Measurements from ENCODE around the gene VWA3B. TPM values are rescaled to one million over a fixed set of nuclear protein-coding genes. Genes with fewer than 3 reads are reported as not detected.
"Not testable (repeated sequence)": the region's sequence is repeated elsewhere in the genome, so short reads cannot be mapped to it uniquely, and the experiment has no call there.

Gene VWA3B
- total RNA-seq, 1 donor from 2014 or later: under 0.01 TPM

DNA sequence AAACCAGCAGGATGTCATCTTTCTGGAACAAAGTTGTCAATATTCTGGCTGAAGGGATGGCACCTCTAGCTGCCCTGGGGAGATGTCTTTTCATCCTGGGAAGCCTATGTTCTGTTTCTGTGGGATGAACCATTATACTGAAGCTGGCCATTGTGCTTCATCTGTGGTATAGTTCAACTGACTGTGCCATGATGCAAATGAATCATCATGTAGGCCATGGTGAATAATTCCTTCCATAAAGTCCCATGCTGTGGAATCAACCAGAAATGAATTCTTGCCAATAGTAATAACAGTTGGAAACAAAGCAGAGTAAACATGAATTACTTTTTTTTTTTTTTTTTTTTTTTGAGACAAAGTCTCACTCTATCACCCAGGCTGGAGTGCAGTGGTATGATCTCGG, 195.1 kb downstream of the VWA3B start:
- FAIRE-seq (no peak), DNase-seq (ENCODE audit: low spot score in 2 of 2) (no peak)

DNA sequence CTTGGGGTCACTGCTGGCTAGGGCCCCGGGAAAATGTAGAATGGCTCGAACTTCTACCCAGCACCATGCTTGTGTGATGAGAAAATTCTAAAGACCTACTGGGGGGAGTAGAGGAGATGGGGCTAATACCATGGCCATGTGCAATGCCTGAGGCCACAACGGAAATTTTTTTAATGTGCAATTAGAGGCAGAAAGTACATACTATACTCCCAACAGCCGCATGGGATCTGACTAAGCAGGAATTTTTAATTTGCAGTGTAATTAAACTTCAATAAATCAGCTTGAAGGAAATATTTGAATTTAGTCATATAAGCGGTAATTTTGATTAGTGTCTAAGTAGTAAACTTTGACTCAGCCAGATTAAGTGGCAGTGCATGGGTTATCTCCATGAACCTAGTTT, 206.1 kb downstream of the VWA3B start:
- DNase-seq (ENCODE audit: low spot score in 2 of 2) (no peak), FAIRE-seq (no peak)

DNA sequence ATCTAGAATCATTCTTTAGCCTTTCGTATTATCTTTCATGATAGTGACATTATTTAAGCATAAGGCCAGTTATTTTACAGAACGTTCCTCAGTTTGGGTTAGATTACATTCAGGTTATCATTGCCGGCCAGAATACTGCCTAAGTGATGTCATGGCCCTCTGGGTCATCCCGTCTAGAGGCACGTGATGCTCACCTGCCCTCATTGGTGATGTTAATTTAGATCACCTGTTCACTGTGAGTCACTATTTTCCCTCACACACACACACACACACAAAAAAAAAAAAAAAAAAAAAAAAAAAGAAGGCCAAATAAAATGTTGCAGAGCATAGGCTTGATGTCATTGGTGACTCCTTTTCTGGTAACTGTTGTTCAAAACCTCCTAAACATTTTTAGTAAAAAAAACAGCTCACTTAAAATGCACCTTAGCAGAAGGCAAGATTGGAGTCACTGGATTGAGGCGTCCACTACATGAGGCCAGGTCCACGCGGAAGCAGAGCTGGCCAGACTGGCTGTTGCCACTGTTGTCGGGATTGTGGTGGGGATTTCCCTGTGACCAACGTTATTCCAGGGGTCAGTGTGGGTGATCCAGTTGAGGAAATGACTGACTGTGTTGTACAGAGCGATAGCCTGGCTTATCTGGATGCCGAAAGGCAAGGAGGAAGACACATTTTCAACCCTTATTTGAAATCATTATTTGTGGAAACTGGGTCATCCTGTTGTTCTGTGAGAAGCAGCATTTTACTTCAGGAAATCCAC, 207.1 kb downstream of the VWA3B start:
- no peak for DNase-seq (ENCODE audit: low spot score in 2 of 2)
- no peak for FAIRE-seq

DNA sequence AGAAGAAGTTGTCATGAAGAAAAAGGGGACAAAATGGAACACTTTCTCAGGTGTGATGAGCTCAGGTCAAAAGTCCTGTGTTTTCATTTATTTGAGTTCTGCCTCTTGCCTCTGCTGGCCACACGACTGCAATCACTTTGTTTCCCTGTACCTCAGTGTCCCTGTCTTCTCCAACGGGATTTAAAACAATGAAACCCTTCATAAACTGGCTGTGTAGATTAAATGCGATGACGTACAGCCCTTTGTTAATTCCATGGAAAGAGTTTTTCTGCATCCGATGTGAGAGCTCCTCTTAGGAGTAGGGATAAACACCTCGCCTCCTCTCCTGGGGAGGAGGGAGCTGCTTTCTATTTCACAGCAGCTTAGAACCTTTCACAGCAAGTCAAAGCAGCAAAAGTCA, 207.7 kb downstream of the VWA3B start:
- DNase-seq (ENCODE audit: low spot score in 2 of 2) (no peak), FAIRE-seq (no peak)

DNA sequence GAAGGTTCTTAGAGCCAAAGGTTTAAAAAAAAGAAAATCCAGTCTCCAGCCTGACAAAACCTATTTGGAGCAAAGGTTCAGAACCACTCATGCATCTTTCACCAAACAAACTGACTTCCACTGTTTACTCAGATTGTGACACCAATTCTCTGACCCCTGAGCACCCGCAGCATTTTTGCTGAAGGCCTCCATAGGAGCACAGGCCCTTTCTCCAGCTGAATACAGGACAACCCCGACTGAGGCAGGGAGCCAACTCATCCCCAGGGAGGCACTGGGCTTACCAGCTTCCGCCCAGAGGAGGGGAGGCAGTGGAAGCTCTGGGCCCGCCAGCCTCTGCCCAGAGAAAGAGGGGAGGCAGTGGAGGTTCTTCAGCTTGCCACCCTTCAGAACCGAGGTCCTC, 208.3 kb downstream of the VWA3B start:
- DNase-seq (ENCODE audit: low spot score in 2 of 2): no peak
- no peak for FAIRE-seq

DNA sequence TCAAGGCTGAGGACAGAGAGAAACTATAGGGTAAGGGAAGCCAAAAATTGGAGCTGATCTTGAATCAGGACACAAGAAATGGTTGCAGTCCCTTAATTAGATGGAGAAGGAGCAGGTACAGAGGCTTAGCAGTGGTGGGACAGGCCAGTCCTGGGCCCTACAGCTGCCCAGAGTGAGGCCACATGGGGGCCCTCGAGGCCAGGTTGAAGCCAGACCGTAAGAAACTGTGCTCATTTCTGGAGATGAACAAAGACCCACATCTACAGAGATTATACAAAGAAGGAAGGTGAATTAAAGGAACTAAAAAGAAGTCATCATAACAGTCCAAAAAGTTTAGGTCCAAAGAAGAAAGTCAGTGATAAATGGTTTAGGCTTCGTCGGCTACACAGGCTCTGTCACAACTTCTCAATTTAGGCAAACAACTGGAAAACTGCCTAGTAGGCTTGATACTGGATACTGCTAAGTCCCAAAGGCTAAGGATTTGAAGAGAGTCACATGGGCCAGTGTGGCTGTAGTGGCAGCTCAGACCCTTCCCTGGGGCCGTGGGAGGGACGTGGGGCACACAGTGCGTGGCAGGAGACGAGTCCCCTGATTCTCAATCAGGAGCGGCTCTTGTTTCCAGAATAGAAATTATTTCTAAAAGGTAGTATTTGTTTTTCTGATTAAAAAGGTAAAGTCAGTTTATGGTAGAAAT, 208.9 kb downstream of the VWA3B start:
- DNase-seq (ENCODE audit: low spot score in 2 of 2) (no peak), FAIRE-seq (no peak)

DNA sequence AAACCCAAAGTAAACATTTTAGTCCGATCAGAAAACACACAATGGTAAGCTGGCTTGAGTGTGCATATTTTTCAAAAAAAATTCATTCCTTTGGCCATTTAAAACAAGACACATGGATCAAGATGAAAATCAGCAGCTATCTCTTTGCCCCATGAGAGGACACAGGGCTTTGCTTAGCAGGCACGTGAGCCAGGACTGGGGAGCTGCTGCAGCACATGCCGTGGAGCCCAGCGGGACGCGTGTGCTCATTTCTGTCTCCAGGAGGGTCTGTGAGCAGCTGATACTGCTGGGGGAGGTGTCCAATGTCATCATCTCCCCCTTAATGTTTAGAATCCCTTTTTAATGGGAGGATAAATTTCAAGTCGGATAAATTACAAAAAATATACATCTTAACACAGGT, 209.5 kb downstream of the VWA3B start:
- no peak for FAIRE-seq
- DNase-seq (ENCODE audit: low spot score in 2 of 2): no peak

DNA sequence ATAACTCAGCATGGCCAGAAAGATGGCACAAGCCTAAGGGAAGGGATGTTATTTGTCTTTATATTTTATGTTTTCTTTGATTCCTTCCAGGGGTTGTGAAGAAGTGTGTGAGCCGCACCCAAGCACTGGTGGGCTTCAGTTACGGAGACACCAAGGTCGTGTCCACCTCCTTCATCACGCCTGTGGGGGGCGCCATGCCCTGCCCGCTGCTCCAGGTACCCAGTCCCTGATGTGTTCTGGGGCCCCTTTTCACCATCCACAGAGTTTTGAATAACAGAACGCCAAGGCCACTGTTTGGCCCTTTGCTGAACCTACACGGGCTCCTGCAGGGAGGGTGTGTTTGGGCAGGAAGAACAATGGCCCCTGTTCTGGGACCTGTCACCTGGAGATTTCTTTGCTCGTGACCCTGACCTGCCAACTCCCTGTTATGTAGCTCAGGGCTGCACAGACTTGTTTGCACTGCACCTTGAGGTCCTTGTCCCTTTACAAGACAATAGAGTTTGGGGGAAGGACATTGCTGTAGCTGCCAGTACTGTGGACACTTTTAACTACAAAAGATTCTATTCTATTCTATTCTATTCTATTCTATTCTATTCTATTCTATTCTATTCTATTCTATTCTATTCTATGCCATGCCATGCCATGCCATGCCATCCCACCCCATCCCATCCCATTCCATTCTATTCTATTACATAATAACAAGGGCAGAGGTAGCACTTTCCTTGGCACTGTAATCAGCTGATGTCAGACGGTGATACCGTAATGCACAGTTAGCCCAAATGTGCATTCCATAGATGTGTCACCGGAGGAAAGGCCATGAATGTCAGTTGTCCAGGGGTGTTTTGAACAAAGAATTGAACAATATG, 211.1 kb downstream of the VWA3B start:
- no peak for FAIRE-seq

DNA sequence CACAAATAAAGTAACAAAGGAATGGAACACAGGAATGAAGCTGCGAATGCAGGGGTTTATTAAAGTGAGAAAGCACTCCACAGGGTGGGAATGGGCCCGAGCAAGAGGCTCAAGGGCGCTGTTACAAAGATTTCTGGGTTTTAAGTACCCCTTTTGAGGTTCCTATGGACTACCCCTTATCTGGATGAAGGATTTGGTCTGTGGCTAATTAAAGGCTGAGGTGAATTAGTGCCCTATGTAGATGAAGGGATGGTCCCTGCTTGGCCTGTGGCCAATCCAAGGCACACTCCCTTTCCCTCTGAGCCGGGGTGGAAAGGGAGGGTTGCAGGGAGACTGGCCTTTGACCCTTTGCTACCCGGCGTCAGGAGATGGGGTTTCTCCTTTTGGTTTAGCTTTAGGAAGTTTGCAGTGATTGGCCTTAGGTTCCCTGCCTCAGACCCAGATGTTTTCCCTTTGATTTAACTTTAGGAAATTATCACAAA, 211.8 kb downstream of the VWA3B start:
- no peak for DNase-seq (ENCODE audit: low spot score in 2 of 2)
- no peak for FAIRE-seq

More for the DNA sequence above, 211.1 kb downstream of the VWA3B start:
- DNase-seq (ENCODE audit: low spot score in 2 of 2): no peak

DNA sequence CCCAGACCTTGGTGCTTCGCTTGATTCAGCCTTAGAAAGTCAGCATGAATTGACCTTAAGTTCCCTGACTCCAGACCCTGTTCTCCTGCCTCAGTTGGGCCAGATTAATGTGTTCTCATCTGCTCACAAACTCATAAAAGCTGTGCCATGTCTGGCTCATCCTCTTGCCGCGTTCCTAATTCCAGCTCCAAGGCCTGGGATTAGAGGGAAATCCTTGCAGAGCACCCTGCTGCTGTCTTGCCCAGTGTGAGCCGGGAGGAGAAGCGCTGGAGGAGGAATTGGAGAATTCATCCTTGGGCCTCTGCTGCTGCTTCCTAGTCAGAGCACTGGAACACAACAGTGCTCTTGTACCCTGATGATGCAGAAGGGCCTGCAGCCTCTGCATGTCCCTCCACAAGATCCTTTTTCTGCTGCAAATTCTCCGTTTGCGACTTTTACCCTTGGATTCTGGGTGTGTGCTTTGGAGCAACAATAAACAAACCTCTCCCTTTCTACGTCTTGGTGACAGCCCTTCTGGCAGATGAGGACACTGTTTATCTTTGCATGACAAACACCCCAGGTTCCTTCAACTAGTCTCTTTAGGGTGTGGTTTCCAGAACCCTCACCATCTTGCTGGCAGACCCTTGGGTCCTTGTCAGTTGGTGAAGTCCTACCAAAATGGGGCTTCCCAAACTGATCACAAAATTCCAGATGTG, 212.4 kb downstream of the VWA3B start:
- FAIRE-seq: no peak
- no peak for DNase-seq (ENCODE audit: low spot score in 2 of 2)

DNA sequence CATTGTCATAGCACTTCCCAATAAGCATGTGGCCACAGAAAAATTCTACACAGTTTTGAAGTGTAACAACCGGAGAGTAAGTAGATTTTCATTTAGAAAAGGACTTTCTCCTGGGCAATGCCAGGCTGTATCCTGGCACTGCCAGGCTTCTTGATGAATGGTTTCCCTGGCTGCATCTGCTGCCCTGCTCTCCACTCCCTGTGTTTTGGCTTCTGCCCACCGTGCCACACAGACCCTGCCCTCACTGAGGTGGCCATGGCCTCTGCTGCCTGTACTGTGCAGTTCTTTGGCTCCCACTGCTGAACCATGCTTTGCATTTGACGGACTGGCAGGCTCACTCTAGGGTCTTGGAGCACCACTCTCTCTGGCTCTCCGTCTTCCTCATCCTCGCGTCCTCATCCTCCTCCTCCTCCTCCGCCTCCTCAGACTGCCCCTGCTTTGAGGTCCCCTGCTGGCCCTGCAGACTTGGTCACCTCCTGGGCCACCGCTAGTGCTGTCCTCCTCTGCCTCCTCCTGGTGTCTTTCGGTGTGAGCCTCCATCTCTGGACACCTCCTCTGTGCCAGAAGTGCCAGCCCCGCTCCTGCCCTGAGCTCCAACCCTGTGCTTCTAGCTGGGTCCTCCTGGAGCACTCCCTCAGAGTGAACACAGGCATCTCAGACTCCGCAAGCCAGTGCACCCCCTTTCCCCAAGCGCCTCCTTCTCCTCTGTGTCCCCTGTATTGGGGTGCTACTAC, 213.3 kb downstream of the VWA3B start:
- FAIRE-seq (no peak), DNase-seq (ENCODE audit: low spot score in 2 of 2) (peak in 1 of 2 donors; percentile 15)

DNA sequence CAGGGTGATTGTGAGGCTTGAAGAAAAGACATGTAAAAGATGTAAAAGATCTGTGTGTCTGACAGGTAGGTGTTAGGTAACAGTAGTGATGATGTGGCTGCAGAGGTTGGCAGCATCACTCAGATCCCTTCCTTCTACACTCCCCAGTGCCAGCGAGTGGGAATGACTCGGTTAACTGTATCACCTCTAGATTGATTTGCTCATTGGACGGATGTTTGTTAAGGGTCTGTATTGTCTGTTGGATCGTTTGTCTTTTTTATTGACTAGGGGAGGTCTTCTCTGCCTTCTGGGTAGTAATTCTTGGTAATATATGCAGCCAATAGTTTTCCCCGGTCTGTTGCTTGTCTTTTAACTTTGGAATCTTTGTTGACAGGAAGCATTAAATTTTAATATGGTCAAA, 214.5 kb downstream of the VWA3B start:
- FAIRE-seq (no peak), DNase-seq (ENCODE audit: low spot score in 2 of 2) (no peak)

DNA sequence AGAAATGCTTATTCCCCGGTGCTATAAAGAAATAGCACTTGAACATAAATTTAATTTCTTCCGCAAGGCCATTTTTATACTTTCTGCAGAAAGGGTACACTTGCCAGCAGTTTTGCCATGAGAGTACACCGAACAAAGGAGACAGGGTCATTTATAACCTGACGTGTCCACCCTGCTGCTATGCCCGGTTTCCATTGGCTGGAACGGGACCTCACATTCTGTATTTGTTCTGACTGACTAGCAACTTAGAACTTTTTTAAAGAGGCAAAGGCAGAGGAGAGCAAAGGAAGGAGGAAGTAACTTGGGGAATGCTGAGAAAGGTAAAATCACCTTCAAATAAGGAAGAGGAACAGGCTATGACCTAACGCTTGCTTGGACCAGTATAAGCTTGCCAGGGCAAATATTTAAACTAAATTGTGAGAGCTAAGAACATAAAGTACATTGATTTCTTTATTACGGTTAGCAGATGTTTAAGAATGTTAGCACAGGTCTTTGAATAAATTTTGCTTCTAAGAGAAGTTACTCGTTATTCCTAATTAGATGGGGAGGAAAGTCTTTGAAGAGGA, 220.2 kb downstream of the VWA3B start:
- not testable (repeated sequence) for DNase-seq (ENCODE audit: low spot score in 2 of 2); FAIRE-seq

DNA sequence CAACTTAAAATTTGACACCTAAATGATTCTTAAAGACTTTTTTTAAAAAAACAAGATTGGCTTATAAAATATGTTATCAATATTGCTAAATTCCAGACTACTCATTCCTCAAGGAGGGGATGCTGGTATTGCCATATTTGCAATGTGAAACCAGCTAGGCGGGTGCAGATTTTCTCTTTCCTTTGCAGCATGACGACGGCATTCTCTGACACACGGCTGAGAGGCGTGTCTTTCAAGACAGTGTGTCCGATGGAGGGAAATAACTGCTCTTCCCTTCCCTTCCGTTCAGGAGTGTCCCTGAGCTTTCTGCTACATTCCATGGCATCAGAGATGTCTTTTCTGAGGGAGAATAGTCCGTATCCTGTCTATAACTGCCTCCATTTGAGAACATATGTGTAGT, 221.1 kb downstream of the VWA3B start:
- FAIRE-seq (no peak), DNase-seq (ENCODE audit: low spot score in 2 of 2) (no peak)

DNA sequence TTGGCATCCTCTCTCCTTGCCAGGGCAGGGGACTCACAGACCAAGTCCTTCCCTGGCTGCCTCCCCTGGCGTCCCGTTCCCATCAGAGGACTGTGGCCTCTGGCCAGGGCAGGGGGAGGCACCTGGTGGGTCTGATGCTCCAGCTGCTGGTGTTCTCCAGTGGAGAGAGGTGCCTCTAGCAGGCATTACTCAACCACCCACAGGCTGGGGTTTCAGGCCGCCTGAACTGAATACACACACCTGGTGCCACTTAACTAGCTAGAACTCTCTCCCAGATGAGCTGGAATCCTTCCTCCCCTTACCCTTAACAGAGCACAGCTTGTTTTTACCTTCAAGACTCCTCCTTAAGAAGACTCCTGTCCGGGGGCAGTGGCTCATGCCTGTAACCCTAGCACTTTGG, 221.6 kb downstream of the VWA3B start:
- no peak for FAIRE-seq
- no peak for DNase-seq (ENCODE audit: low spot score in 2 of 2)

DNA sequence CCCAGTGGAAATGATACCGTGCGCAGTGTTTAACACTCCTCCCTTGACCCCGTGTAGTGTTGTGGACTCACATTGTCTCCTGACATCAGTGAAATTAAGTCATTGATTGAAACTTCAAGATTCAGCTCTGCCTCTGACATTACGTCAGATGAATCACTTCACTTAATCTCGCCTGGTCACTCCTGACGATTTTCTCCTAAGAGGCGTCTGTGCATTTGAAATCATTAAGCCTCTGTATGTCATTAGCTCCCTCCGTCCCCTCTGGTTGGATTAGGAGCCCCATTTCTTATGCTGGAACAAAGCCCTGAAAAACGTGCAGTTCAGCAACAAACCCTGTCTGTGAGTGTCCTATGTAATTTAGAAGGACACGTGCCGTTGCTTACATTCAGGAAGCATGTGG, 222.6 kb downstream of the VWA3B start:
- FAIRE-seq (no peak), DNase-seq (ENCODE audit: low spot score in 2 of 2) (no peak)

DNA sequence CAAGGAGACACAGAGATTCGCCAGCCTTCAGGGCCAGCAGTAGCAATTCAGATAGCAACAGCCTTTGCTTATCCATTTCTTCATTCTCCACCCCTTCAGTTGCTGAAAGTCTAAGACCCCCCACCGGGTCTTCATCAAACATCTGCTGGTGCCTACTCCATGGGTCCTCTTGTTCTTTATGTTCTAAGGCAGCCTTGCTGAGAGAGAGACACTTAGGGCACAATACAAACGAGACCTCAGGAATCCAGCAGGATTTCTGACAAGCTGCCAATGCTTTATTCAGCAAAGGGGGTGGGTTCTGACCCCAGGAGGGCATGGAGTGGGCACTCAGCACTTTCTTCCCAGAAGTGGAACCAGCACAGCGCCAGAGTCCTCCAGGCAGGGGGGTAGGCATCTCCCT, 223.0 kb downstream of the VWA3B start:
- no peak for FAIRE-seq
- DNase-seq (ENCODE audit: low spot score in 2 of 2): no peak

DNA sequence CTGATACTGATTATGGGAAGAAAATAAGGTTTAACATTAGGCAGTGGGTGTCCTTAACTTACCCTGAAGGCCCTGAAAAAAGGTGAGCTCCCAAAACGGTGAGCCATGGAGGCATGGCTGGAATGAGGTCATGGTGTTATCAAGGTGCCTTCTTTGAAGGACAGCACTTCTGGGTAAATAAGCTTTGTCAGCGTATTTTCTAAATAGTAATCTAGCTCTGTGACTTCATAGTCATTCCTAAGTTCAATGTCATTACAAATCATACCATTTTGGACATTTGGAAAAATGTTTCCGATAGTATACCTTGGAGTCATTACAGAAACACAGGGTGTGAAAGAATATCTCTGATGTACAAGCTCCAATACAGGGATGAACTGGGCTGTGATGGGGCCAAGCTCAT, 224.1 kb downstream of the VWA3B start:
- FAIRE-seq (no peak), DNase-seq (ENCODE audit: low spot score in 2 of 2) (no peak)

DNA sequence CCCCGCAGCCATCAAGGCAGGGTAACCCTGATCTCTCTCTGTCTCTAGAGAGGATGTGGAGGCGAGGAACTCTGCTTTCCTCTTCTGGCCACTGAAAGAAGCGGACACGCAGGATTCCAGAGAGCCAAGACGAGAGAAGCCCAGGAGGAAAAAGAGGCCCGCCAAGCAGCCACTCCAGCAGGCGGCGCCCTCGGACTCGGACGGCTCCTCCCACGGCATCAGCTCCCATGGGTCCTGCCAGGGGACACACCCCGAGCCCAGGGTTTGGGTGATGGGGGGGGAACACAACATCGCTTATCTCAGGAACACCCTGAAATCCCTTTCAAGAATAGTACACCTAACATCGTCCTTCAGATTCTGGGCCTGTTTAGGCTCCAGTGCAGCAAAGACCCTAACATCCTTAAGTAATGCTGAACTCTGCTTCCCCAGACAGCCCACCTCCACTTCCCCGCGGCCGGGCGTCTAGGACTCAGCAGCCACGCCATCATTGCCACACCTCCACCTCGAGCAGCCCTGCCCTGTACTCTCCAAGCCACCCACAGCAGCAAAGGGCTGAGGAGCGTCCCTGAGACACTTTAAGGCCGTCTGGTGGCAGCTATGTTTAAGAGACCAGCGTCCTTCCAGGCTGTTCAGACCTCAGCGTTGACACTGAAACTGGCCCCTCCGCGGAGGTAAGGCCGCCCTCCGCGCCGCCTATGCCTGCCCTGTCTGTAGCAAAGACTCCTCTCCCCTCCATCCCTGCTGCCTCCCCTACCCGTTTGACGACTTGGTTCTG, 225.0 kb downstream of the VWA3B start:
- DNase-seq (ENCODE audit: low spot score in 2 of 2): no peak
- no peak for FAIRE-seq

Data from frontal cortex (tissue), 4 donors.